Uterus (tissue), 2 donors: ENCODE data around the gene IFT43.

ENCODE experiments used
- CTCF ChIP-seq, 4 experiments: fragments of 200-600 bp in 2 of 4; fragments of 450-650 bp in 2 of 4; sonication (generic) in 2 of 4; IDR thresholded peaks; one replicate each; pipeline ENCODE4 v1.5.1; 2016 to 2019; ENCODE audit warnings: antibody characterized with exemption in 4 of 4, mild to moderate bottlenecking in 2 of 4, moderate library complexity in 1 of 4
- POLR2A ChIP-seq, 2 donors: fragments of 450-650 bp; IDR thresholded peaks; one replicate each; pipeline ENCODE4 v1.6.1; 2016; ENCODE audit warnings: antibody characterized with exemption in 2 of 2, mild to moderate bottlenecking in 1 of 2, moderate library complexity in 1 of 2

GRCh38 chr14:76126076-76126475 lies 140.5 kb downstream of the IFT43 start:
- TF ChIP-seq CTCF (IDR thresholded peaks at IDR 0.05) (no peak), POLR2A (IDR thresholded peaks at IDR 0.05) (no peak)
